ENCODE results near the gene VMP1.

DNA sequence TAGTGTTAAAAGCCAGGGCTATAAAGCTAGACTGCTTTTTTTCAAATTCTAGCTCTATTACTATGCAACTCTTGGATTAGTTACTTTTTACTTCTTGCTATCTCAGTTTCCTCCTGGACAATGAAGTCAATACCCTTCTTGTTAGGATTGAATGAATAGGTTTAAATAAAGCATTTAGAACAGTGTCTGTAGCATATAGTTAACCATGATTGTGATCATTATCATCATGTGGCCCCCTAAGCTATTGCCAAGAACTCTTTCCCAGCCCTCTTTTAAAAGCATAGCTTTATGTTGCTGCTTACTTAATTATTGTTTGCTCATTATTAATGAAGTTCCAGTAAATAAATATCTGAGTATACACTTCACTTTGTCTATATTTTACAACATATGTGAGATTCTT, 4.5 kb downstream of the VMP1 start:
- TF ChIP-seq, protein P1, sequence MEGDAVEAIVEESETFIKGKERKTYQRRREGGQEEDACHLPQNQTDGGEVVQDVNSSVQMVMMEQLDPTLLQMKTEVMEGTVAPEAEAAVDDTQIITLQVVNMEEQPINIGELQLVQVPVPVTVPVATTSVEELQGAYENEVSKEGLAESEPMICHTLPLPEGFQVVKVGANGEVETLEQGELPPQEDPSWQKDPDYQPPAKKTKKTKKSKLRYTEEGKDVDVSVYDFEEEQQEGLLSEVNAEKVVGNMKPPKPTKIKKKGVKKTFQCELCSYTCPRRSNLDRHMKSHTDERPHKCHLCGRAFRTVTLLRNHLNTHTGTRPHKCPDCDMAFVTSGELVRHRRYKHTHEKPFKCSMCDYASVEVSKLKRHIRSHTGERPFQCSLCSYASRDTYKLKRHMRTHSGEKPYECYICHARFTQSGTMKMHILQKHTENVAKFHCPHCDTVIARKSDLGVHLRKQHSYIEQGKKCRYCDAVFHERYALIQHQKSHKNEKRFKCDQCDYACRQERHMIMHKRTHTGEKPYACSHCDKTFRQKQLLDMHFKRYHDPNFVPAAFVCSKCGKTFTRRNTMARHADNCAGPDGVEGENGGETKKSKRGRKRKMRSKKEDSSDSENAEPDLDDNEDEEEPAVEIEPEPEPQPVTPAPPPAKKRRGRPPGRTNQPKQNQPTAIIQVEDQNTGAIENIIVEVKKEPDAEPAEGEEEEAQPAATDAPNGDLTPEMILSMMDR (IDR thresholded peaks at IDR 0.05; ENCODE audit: borderline replicate concordance, extremely low read depth, low read length, poor library complexity, severe bottlenecking), result no peak
- TF ChIP-seq EZH2 (IDR thresholded peaks at IDR 0.05; ENCODE audit: borderline replicate concordance, low read depth, low read length, severe bottlenecking), result no peak
